GM18499 (cell line): ENCODE data around the gene DBNL.
"Not testable (repeated sequence)": the region's sequence is repeated elsewhere in the genome, so short reads cannot be mapped to it uniquely, and the experiment has no call there.

ENCODE experiments used
- ATAC-seq: cut with Tn5 transposase; IDR thresholded peaks from one replicate; pipeline ENCODE4 v1.9.1; 2021; ENCODE audit warnings: moderate number of reproducible peaks; ENCODE audit not compliant: insufficient read depth, unreplicated experiment

Gene DBNL

GRCh38 chr7:44040493-44040891, 4.0 kb upstream of the DBNL start:
- ATAC-seq: not testable (repeated sequence)

GRCh38 chr7:44042221-44042620, 2.3 kb upstream of the DBNL start:
- ATAC-seq: no peak

- no peak for ATAC-seq
Observed at GRCh38 chr7:44043902-44044301, 600 bp upstream of the DBNL start.

GRCh38 chr7:44045226-44046014, 918 bp downstream of the DBNL start:
- no peak for ATAC-seq

- peak; percentile 42 for ATAC-seq
Observed at GRCh38 chr7:44046321-44047061, 2.0 kb downstream of the DBNL start.

- ATAC-seq: no peak
Observed at GRCh38 chr7:44048031-44048795, 3.7 kb downstream of the DBNL start.

GRCh38 chr7:44050121-44050914, 5.8 kb downstream of the DBNL start:
- ATAC-seq: no peak

GRCh38 chr7:44050915-44051560, 6.5 kb downstream of the DBNL start:
- no peak for ATAC-seq

GRCh38 chr7:44051611-44052220, 7.2 kb downstream of the DBNL start:
- ATAC-seq: no peak

GRCh38 chr7:44052771-44053365, 8.4 kb downstream of the DBNL start:
- no peak for ATAC-seq

GRCh38 chr7:44056681-44057080, 12.2 kb downstream of the DBNL start:
- no peak for ATAC-seq

- no peak for ATAC-seq
Observed at GRCh38 chr7:44057181-44057848, 12.8 kb downstream of the DBNL start.

- no peak for ATAC-seq
Observed at GRCh38 chr7:44057849-44058758, 13.6 kb downstream of the DBNL start.

- ATAC-seq: no peak
Observed at GRCh38 chr7:44058759-44059218, 14.3 kb downstream of the DBNL start.

GRCh38 chr7:44059219-44060090, 15.0 kb downstream of the DBNL start:
- no peak for ATAC-seq
